Mesothelial cell of epicardium (in vitro differentiated cells): ENCODE results near the gene ADAP1. TPM values are rescaled to one million over a fixed set of nuclear protein-coding genes. Genes with fewer than 3 reads are reported as not detected.

Source experiments
- DNase-seq, 2 experiments: peaks; one replicate each; pipeline ENCODE4 v3.0.0; 2021; ENCODE audit warnings: low spot score in 2 of 2; ENCODE audit not compliant: unreplicated experiment in 2 of 2
- H3K27ac Mint-ChIP-seq: 2 replicates; pipeline ENCODE4 v1.8.0; 2021; ENCODE audit warnings: mixed read lengths
- H3K27me3 Mint-ChIP-seq: 2 replicates; pipeline ENCODE4 v1.8.0; 2021; ENCODE audit warnings: low read depth, mixed read lengths
- H3K36me3 Mint-ChIP-seq: 2 replicates; pipeline ENCODE4 v1.8.0; 2021; ENCODE audit warnings: mixed read lengths
- H3K4me1 Mint-ChIP-seq: 2 replicates; pipeline ENCODE4 v1.8.0; 2021; ENCODE audit warnings: mixed read lengths
- H3K4me3 Mint-ChIP-seq: 2 replicates; pipeline ENCODE4 v1.8.0; 2021; ENCODE audit warnings: mild to moderate bottlenecking, moderate library complexity, mixed read lengths
- H3K9me3 Mint-ChIP-seq: 2 replicates; pipeline ENCODE4 v1.8.0; 2021; ENCODE audit warnings: mixed read lengths
- CTCF ChIP-seq: fragments of 200-600 bp; sonication (generic); IDR thresholded peaks from one replicate; pipeline ENCODE4 v1.5.0; 2021; ENCODE audit warnings: antibody characterized with exemption; ENCODE audit not compliant: unreplicated experiment
- total RNA-seq: library from RNA; stranded (reverse); gene quantifications from 3 replicates; pipeline ENCODE4 v1.2.1, GENCODE V29; 2021

The ADAP1 gene
- total RNA-seq, 1 donor from 2014 or later: 4.0 TPM

GRCh38 chr7:900331-901040 is 54.0 kb downstream of the ADAP1 start:
- Mint-ChIP-seq H3K27me3 (peaks cover 27% of the 10 kb centered on the region), H3K36me3 (peaks cover 7% of the 10 kb centered on the region), H3K4me1 (peaks cover 1% of the 10 kb centered on the region), H3K27ac (no peak overlapping the region), H3K4me3 (no peak overlapping the region), H3K9me3 (no peaks in the 10 kb centered on the region)
- TF ChIP-seq CTCF: no peak
- no peak for DNase-seq

GRCh38 chr7:899806-900205 is 54.7 kb downstream of the ADAP1 start:
- TF ChIP-seq CTCF: no peak
- no peak for DNase-seq
- Mint-ChIP-seq H3K27me3 (peaks cover 20% of the 10 kb centered on the region), H3K9me3 (no peaks in the 10 kb centered on the region), H3K36me3 (peaks cover 10% of the 10 kb centered on the region), H3K4me3 (no peak overlapping the region), H3K4me1 (peaks cover 1% of the 10 kb centered on the region), H3K27ac (no peak overlapping the region)

- DNase-seq: no peak
Measured at GRCh38 chr7:898855-899681, 55.4 kb downstream of the ADAP1 start.

GRCh38 chr7:898460-898854 is 56.0 kb downstream of the ADAP1 start:
- TF ChIP-seq CTCF: no peak
- no peak for DNase-seq
- Mint-ChIP-seq H3K27ac (no peak overlapping the region), H3K36me3 (peaks cover 12% of the 10 kb centered on the region), H3K4me1 (peaks cover 1% of the 10 kb centered on the region), H3K27me3 (peaks cover 12% of the 10 kb centered on the region), H3K4me3 (no peak overlapping the region), H3K9me3 (no peaks in the 10 kb centered on the region)

More at GRCh38 chr7:898855-899681, 55.4 kb downstream of the ADAP1 start:
- Mint-ChIP-seq H3K9me3 (no peaks in the 10 kb centered on the region), H3K4me1 (peaks cover 1% of the 10 kb centered on the region), H3K4me3 (no peak overlapping the region), H3K36me3 (peaks cover 10% of the 10 kb centered on the region), H3K27ac (no peak overlapping the region), H3K27me3 (peaks cover 18% of the 10 kb centered on the region)
- no peak for TF ChIP-seq CTCF

- TF ChIP-seq CTCF: no peak
- Mint-ChIP-seq H3K27me3 (peaks cover 6% of the 10 kb centered on the region), H3K4me3 (no peak overlapping the region), H3K27ac (no peak overlapping the region), H3K9me3 (no peaks in the 10 kb centered on the region), H3K4me1 (peaks cover 1% of the 10 kb centered on the region), H3K36me3 (peaks cover 15% of the 10 kb centered on the region)
- no peak for DNase-seq
Measured at GRCh38 chr7:897771-898376, 56.6 kb downstream of the ADAP1 start.
